ENCODE data around the gene ZNF384. TPM values are rescaled to one million over a fixed set of nuclear protein-coding genes. Genes with fewer than 3 reads are reported as not detected.

The ZNF384 gene
- total RNA-seq, 2 donors from 2014 or later, result 42.9 to 68.6 TPM

DNA sequence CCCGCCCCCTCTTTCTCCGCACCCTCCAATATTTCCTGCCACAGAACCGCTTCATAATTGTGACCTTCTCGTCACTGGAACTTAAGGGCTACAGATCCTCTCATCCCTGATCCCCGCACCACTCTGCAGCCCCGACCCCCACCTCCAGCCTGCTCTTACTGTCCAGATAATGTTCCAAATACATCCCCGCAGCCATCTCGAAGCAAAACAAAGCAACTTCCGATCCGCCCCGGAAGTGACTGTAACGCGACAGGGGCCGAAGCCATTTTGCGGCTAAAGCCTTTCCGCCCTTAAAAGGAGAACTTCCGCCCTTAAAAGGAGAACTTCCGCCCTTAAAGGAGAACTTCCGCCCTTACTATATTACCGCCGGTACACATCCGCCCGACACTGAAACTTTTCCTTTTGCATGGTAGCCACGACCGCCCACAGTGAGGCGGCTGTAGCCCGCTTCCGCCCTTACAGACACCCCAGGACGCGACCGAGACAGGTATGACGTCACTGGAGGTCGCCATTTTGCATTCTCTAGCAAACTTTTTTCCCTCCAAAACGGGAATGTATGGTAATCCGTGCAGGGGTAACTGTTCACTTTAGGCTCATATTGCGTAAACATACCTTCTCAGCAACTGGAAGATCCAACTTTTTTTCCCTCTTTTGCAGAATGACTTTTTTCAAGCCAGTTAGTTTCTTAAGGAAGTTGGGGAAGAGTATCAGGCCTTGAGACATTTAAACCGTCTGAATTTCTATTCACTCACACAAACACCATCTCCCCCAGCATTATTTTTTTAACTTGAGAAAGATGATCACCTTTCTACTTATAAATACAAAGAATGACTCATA, 26.1 kb downstream of the ZNF384 start, which contains the start of gene ING4:
TSS of gene ING4 (minus strand) at position 214 of the 837 bp plus-strand sequence. CDS start at position 196, 18 bp downstream.
- Histone ChIP-seq H3K27me3 (replicated peaks; ENCODE audit: insufficient read depth) (no peaks in the 10 kb centered on the region), H3K27ac (peak within 1 kb of the TSS; percentile 78), H3K9me3 (no peaks in the 10 kb centered on the region), H3K36me3 (peaks cover 9 to 15% of the 10 kb centered on the region in 2 donors), H3K4me1 (replicated peaks) (no peaks in the 10 kb centered on the region), H3K4me3 (peak within 1 kb of the TSS; percentile 55 to 83)
- 2% methylated on average over 37 of the region's 37 CpGs for WGBS
- peak; percentile 97 for TF ChIP-seq POLR2AphosphoS5 (IDR thresholded peaks at IDR 0.05)
- TF ChIP-seq POLR2A (IDR thresholded peaks at IDR 0.05), result peak; percentile 45
- TF ChIP-seq, protein P1, sequence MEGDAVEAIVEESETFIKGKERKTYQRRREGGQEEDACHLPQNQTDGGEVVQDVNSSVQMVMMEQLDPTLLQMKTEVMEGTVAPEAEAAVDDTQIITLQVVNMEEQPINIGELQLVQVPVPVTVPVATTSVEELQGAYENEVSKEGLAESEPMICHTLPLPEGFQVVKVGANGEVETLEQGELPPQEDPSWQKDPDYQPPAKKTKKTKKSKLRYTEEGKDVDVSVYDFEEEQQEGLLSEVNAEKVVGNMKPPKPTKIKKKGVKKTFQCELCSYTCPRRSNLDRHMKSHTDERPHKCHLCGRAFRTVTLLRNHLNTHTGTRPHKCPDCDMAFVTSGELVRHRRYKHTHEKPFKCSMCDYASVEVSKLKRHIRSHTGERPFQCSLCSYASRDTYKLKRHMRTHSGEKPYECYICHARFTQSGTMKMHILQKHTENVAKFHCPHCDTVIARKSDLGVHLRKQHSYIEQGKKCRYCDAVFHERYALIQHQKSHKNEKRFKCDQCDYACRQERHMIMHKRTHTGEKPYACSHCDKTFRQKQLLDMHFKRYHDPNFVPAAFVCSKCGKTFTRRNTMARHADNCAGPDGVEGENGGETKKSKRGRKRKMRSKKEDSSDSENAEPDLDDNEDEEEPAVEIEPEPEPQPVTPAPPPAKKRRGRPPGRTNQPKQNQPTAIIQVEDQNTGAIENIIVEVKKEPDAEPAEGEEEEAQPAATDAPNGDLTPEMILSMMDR (IDR thresholded peaks at IDR 0.05), result no peak
- intact Hi-C loops (cut with DNase I), result loop anchor here (1.0 to 2.0 kb wide), 2 partner anchors 26 to 48 kb away; partner anchors contain the start of gene ZNF384
- peak; percentile 100 for DNase-seq (ENCODE audit: low spot score)

DNA sequence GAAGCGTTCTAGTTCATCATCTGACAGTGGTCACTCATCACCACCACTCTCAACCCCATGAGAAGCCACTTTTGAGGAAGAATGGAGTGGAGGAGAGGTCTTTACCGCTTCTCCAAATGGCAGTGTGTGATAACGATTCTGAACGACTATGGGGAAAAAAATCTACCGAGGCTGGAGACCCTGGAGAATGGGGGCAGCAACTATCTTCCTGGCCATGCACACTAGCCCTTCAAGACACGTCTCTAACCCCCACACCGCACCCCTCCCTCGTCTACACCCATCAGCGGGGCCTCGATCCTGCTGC, 26.6 kb downstream of the ZNF384 start:
- H3K27me3 ChIP-seq (replicated peaks; ENCODE audit: insufficient read depth), result no peaks in the 10 kb centered on the region
- peak overlapping the region; percentile 55 to 83 for H3K4me3 ChIP-seq
- intact Hi-C loops (cut with DNase I), result loop anchor here (2.0 kb wide), 1 partner anchor 48 kb away; no protein-coding TSS in a partner anchor
- H3K27ac ChIP-seq, result peak overlapping the region; percentile 68 to 78
- under 1% methylated on average over 10 of the region's 10 CpGs for WGBS
- no peak for DNase-seq (ENCODE audit: low spot score)
- no peaks in the 10 kb centered on the region for H3K9me3 ChIP-seq
- TF ChIP-seq POLR2AphosphoS5 (IDR thresholded peaks at IDR 0.05), result no peak
- TF ChIP-seq, protein P1 (IDR thresholded peaks at IDR 0.05), result no peak
- peaks cover 6 to 9% of the 10 kb centered on the region in 2 donors for H3K36me3 ChIP-seq
- no peaks in the 10 kb centered on the region for H3K4me1 ChIP-seq (replicated peaks)

DNA sequence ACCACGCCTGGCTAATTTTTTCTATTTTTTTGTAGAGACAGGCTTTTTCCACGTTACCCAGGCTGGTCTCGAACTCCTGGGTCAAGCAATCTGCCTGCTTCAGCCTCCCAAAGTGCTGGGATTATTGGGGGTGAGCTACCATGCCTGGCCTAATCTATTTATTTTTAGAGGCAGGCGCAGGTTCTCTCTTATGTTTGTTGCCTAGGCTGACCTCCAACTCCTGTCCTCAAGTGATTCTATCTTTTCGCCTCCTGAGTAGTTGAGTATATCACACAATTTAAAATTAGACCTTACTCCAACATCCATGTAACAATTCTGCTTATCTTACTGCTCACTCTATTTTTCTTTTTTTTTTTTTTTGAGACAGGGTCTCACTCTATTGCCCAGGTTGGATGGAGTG, 35.2 kb downstream of the ZNF384 start:
- Histone ChIP-seq H3K4me3 (no peak overlapping the region), H3K27ac (no peak overlapping the region), H3K27me3 (replicated peaks; ENCODE audit: insufficient read depth) (no peaks in the 10 kb centered on the region), H3K36me3 (peaks cover 0 to 15% of the 10 kb centered on the region in 2 donors), H3K4me1 (replicated peaks) (no peaks in the 10 kb centered on the region), H3K9me3 (no peaks in the 10 kb centered on the region)
- 87% methylated on average over 5 of the region's 5 CpGs for WGBS
- intact Hi-C loops (cut with DNase I), result no loop called here
- TF ChIP-seq, protein P1 (IDR thresholded peaks at IDR 0.05), result no peak
- TF ChIP-seq POLR2AphosphoS5 (IDR thresholded peaks at IDR 0.05) (no peak), POLR2A (IDR thresholded peaks at IDR 0.05) (no peak)
- DNase-seq (ENCODE audit: low spot score), result no peak

DNA sequence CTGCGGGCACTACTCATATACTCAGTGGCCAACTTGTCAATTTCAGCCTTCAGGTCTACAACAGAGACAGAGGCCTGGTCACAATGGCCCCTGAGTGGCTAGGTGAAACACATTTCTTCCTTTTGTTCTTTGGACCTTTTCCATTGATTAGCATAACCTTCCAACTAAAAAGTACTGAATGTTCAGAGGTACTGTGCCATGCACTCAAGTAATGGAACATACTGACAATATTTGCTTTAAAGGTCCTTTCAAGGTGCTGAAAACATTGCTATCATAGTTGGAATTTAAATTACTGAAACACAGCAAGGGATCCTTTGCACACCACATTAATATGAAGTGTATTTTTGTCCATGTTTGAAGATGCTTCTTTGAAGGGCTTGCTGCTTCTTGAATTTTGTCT, 35.8 kb downstream of the ZNF384 start:
- DNase-seq (ENCODE audit: low spot score), result no peak
- TF ChIP-seq, protein P1 (IDR thresholded peaks at IDR 0.05), result no peak
- no peak for TF ChIP-seq POLR2A (IDR thresholded peaks at IDR 0.05)
- no peak for TF ChIP-seq POLR2AphosphoS5 (IDR thresholded peaks at IDR 0.05)
- no peak overlapping the region for H3K27ac ChIP-seq
- H3K36me3 ChIP-seq, result peaks cover 0 to 15% of the 10 kb centered on the region in 2 donors
- 100% methylated on average over 1 of the region's 1 CpG for WGBS
- no peak overlapping the region for H3K4me3 ChIP-seq
- no peaks in the 10 kb centered on the region for H3K9me3 ChIP-seq
- no peaks in the 10 kb centered on the region for H3K4me1 ChIP-seq (replicated peaks)
- intact Hi-C loops (cut with DNase I), result no loop called here
- H3K27me3 ChIP-seq (replicated peaks; ENCODE audit: insufficient read depth), result no peaks in the 10 kb centered on the region

DNA sequence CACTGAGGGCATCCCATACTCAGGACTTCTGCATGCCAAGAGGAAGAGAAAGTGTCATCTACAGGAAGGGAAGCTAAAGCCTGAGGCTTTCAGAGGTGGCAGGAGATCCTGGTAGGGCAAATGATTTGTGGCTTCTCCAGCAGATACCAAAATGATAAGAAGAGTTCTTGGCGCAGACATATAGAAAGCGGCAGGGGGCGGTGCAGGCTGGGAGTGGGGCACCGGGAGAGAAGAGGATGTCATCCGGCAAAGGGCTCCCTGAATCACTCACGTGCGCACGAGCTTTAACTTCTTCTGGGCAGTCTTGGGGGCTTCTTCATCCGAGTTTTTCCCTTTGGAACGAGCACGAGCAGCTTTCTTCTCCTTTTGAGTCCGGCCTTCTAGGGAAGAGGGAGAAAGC, 36.8 kb downstream of the ZNF384 start:
- intact Hi-C loops (cut with DNase I), result no loop called here
- H3K36me3 ChIP-seq, result peaks cover 0 to 15% of the 10 kb centered on the region in 2 donors
- WGBS, result 87% methylated on average over 12 of the region's 12 CpGs

More for the DNA sequence above, 36.8 kb downstream of the ZNF384 start:
- Histone ChIP-seq H3K27me3 (replicated peaks; ENCODE audit: insufficient read depth) (no peaks in the 10 kb centered on the region), H3K4me3 (no peak overlapping the region), H3K9me3 (no peaks in the 10 kb centered on the region), H3K27ac (no peak overlapping the region), H3K4me1 (replicated peaks) (no peaks in the 10 kb centered on the region)
- TF ChIP-seq, protein P1 (IDR thresholded peaks at IDR 0.05), result no peak
- TF ChIP-seq POLR2AphosphoS5 (IDR thresholded peaks at IDR 0.05) (no peak), POLR2A (IDR thresholded peaks at IDR 0.05) (no peak)
- no peak for DNase-seq (ENCODE audit: low spot score)

Data from prostate gland (tissue), 2 donors.